GM18526 (cell line): ENCODE results near the gene BCL2L14.

ENCODE experiments used
- POLR2A ChIP-seq: IDR thresholded peaks from 3 replicates; pipeline ENCODE4 v1.6.1; 2011; ENCODE audit not compliant: insufficient read length; ENCODE audit errors: extremely low read depth

BCL2L14 gene

GRCh38 chr12:12086973-12087692 lies 16.4 kb downstream of the BCL2L14 start:
- TF ChIP-seq POLR2A, result no peak

- no peak for TF ChIP-seq POLR2A
Observed at GRCh38 chr12:12087693-12088034, 16.9 kb downstream of the BCL2L14 start.

- TF ChIP-seq POLR2A, result no peak
Observed at GRCh38 chr12:12088147-12088546, 17.4 kb downstream of the BCL2L14 start.

GRCh38 chr12:12088761-12089160 lies 18.0 kb downstream of the BCL2L14 start:
- TF ChIP-seq POLR2A, result no peak

GRCh38 chr12:12091071-12091470 lies 20.3 kb downstream of the BCL2L14 start:
- TF ChIP-seq POLR2A, result no peak

GRCh38 chr12:12091977-12092663 lies 21.4 kb downstream of the BCL2L14 start:
- TF ChIP-seq POLR2A, result no peak

- no peak for TF ChIP-seq POLR2A
Observed at GRCh38 chr12:12094481-12094880, 23.7 kb downstream of the BCL2L14 start.

GRCh38 chr12:12095021-12095420 lies 24.3 kb downstream of the BCL2L14 start:
- no peak for TF ChIP-seq POLR2A

GRCh38 chr12:12097891-12098690 lies 27.4 kb downstream of the BCL2L14 start:
- no peak for TF ChIP-seq POLR2A

GRCh38 chr12:12098691-12099015 lies 27.9 kb downstream of the BCL2L14 start:
- no peak for TF ChIP-seq POLR2A

- no peak for TF ChIP-seq POLR2A
Observed at GRCh38 chr12:12099102-12099501, 28.4 kb downstream of the BCL2L14 start.

GRCh38 chr12:12107678-12108077 lies 36.9 kb downstream of the BCL2L14 start:
- TF ChIP-seq POLR2A, result no peak

- TF ChIP-seq POLR2A, result no peak
Observed at GRCh38 chr12:12108441-12109058, 37.8 kb downstream of the BCL2L14 start.

- TF ChIP-seq POLR2A, result no peak
Observed at GRCh38 chr12:12115514-12115913, 44.8 kb downstream of the BCL2L14 start.

- no peak for TF ChIP-seq POLR2A
Observed at GRCh38 chr12:12116677-12117076, 45.9 kb downstream of the BCL2L14 start.

GRCh38 chr12:12121061-12121460 lies 50.3 kb downstream of the BCL2L14 start:
- TF ChIP-seq POLR2A, result no peak
